PFSK-1 (cell line): Measurements from ENCODE around the gene FAM162B.

Source experiments
- FOXP2 ChIP-seq: optimal IDR thresholded peaks from 2 replicates; pipeline ENCODE3; 2011; ENCODE audit warnings: borderline replicate concordance, control low read depth, inconsistent platforms; ENCODE audit not compliant: insufficient read depth; ENCODE audit errors: extremely low read length, extremely low read depth
- POLR2AphosphoS5 ChIP-seq: IDR thresholded peaks from 2 replicates; pipeline ENCODE4 v1.6.1; 2012; ENCODE audit warnings: low read depth, mild to moderate bottlenecking, control low read depth, low read length, moderate library complexity
- SIN3A ChIP-seq: IDR thresholded peaks from 2 replicates; pipeline ENCODE4 v1.6.1; 2012; ENCODE audit warnings: mild to moderate bottlenecking, low read length, moderate library complexity, borderline replicate concordance; ENCODE audit not compliant: insufficient read depth
- TAF1 ChIP-seq: IDR thresholded peaks from 2 replicates; pipeline ENCODE4 v1.6.1; 2012; ENCODE audit warnings: low read length, control low read depth, borderline replicate concordance; ENCODE audit not compliant: insufficient read depth
- TF ChIP-seq, protein P1 (sequence below), 2 experiments: IDR thresholded peaks; 2 replicates each; pipeline versions ENCODE4 v1.6.1 to v1.8.0; 2011 to 2012; ENCODE audit warnings: low read depth in 2 of 2, low read length in 2 of 2, control low read depth in 1 of 2, inconsistent platforms in 1 of 2, mild to moderate bottlenecking in 1 of 2, moderate library complexity in 1 of 2; ENCODE audit not compliant: insufficient read depth in 1 of 2

The FAM162B gene

DNA sequence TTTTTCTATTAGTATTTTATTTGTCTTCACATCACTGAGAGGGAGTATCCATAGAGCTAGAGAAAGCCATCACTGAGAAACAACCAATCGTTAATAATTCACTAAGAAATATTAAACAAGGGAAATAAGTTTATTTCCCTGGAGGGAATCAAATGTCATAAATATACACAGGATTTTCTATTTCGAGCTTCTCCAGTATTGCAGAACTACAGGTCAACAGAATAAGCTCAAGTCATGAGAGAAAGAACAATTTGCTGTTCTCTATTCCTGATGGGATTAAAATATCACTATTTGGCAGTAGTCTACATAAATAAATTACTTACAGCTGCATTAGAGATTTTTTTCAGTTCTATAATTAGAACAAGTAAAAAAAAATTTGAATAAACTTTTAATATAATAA, 2.2 kb upstream of the FAM162B start:
- TF ChIP-seq FOXP2 (no peak), TAF1 (no peak), POLR2AphosphoS5 (no peak), SIN3A (no peak)
- TF ChIP-seq, protein P1, sequence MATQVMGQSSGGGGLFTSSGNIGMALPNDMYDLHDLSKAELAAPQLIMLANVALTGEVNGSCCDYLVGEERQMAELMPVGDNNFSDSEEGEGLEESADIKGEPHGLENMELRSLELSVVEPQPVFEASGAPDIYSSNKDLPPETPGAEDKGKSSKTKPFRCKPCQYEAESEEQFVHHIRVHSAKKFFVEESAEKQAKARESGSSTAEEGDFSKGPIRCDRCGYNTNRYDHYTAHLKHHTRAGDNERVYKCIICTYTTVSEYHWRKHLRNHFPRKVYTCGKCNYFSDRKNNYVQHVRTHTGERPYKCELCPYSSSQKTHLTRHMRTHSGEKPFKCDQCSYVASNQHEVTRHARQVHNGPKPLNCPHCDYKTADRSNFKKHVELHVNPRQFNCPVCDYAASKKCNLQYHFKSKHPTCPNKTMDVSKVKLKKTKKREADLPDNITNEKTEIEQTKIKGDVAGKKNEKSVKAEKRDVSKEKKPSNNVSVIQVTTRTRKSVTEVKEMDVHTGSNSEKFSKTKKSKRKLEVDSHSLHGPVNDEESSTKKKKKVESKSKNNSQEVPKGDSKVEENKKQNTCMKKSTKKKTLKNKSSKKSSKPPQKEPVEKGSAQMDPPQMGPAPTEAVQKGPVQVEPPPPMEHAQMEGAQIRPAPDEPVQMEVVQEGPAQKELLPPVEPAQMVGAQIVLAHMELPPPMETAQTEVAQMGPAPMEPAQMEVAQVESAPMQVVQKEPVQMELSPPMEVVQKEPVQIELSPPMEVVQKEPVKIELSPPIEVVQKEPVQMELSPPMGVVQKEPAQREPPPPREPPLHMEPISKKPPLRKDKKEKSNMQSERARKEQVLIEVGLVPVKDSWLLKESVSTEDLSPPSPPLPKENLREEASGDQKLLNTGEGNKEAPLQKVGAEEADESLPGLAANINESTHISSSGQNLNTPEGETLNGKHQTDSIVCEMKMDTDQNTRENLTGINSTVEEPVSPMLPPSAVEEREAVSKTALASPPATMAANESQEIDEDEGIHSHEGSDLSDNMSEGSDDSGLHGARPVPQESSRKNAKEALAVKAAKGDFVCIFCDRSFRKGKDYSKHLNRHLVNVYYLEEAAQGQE (IDR thresholded peaks at IDR 0.05; ENCODE audit: insufficient read depth in 1 of 2, low read depth in 2 of 2, low read length in 2 of 2): no peak

GRCh38 chr6:116766506-116767176, 1.1 kb upstream of the FAM162B start:
- TF ChIP-seq TAF1 (no peak), SIN3A (no peak), POLR2AphosphoS5 (no peak), FOXP2 (no peak)
- TF ChIP-seq, protein P1 (IDR thresholded peaks at IDR 0.05; ENCODE audit: insufficient read depth in 1 of 2, low read depth in 2 of 2, low read length in 2 of 2): no peak

DNA sequence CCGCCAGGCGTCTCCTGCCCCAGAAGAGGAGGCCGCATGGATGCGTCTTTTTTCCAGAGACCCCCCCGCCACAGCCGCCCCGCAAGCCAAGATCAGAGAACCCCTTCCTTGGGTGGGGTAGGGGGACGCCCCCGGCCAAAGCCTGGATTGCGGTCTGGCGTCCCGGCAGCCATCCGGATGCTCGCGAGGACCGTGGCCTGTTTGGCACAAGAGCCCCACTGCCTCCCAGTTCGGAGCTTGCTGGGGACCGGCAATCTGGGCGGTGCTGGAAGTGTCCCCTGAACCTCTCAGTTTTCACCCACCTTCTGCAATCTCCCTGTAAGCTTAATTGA, 924 bp downstream of the FAM162B start:
- no peak for TF ChIP-seq SIN3A
- TF ChIP-seq TAF1: no peak
- no peak for TF ChIP-seq FOXP2
- TF ChIP-seq, protein P1 (IDR thresholded peaks at IDR 0.05; ENCODE audit: insufficient read depth in 1 of 2, low read depth in 2 of 2, low read length in 2 of 2): no peak
- no peak for TF ChIP-seq POLR2AphosphoS5

DNA sequence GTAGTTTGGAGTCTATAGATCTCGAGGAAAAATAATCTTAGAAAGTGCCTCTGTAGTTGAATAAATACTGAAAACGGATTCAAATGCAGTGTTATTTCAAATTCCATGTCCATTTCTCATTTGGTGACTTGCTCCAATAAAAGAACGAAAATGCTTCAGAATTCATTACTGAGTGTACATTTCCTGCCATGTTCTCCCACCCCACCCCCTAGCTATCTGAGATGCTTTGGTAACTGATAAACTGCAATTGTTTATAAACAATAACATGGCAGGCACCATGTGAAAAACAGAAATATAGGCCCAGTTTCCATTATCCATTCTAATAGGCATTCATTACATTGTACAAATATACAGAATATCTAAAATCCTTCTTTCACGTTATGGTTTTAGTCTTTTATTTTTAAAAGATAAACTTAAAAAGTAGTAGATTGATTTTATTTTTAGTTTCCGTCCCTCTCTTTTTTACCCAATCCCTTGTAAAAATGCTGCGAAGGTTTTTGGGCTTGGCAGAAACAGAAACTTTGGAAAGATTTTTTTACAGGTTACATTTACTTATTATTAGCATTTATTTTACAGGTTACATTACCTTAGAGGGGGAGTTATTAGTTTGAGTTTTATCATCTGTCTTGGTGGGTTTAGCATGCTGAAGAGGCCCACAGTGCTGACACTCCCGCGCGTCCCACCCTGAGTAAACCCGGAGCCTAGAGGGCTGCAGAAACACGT, 1.5 kb downstream of the FAM162B start:
- no peak for TF ChIP-seq SIN3A
- TF ChIP-seq FOXP2: no peak
- TF ChIP-seq TAF1: no peak
- TF ChIP-seq, protein P1 (IDR thresholded peaks at IDR 0.05; ENCODE audit: insufficient read depth in 1 of 2, low read depth in 2 of 2, low read length in 2 of 2): no peak
- no peak for TF ChIP-seq POLR2AphosphoS5
